Heart left ventricle (tissue), 16 donors: ENCODE measurements around the gene ZBTB47. TPM values are rescaled to one million over a fixed set of nuclear protein-coding genes. Genes with fewer than 3 reads are reported as not detected.

ENCODE experiments used
- ATAC-seq, 4 donors: fragments of 200-7000 bp; cut with Tn5 transposase; one replicate each; pipeline ENCODE4 v1.9.1; 2020 to 2022; ENCODE audit warnings: moderate library complexity in 4 of 4, mild to moderate bottlenecking in 3 of 4, moderate number of reproducible peaks in 1 of 4
- DNase-seq, 5 donors: peaks; one replicate each; pipeline ENCODE4 v3.0.0-alpha.2; 2020
- H3K27ac ChIP-seq, 12 donors: fragments of 200-600 bp; sonication (generic) in 4 of 12; one replicate each; pipeline versions ENCODE4 v1.5.0 to v1.8.0; 2016 to 2022; ENCODE audit warnings: mild to moderate bottlenecking in 2 of 12
- H3K27me3 ChIP-seq, 9 donors: fragments of 200-600 bp; sonication (generic) in 2 of 9; one replicate each; pipeline versions ENCODE4 v1.5.1 to v1.8.0; 2016 to 2022; ENCODE audit warnings: mild to moderate bottlenecking in 3 of 9
- H3K36me3 ChIP-seq, 9 donors: fragments of 200-600 bp; sonication (generic) in 2 of 9; one replicate each; pipeline versions ENCODE4 v1.5.0 to v1.8.0; 2018 to 2022; ENCODE audit warnings: mild to moderate bottlenecking in 2 of 9
- H3K4me1 ChIP-seq, 12 donors: fragments of 200-600 bp; sonication (generic) in 4 of 12; one replicate each; pipeline versions ENCODE4 v1.5.0 to v1.8.0; 2016 to 2022; ENCODE audit warnings: mild to moderate bottlenecking in 3 of 12
- H3K4me3 ChIP-seq, 12 donors: fragments of 200-600 bp; sonication (generic) in 4 of 12; one replicate each; pipeline versions ENCODE4 v1.5.0 to v1.8.0; 2017 to 2022; ENCODE audit warnings: mild to moderate bottlenecking in 9 of 12, moderate library complexity in 4 of 12
- H3K9me3 ChIP-seq, 12 donors: fragments of 200-600 bp; sonication (generic) in 4 of 12; one replicate each; pipeline versions ENCODE4 v1.5.0 to v1.8.0; 2016 to 2022; ENCODE audit warnings: mild to moderate bottlenecking in 1 of 12
- POLR2A ChIP-seq, 2 donors: fragments of 450-650 bp; IDR thresholded peaks; one replicate each; pipeline ENCODE4 v1.6.1; 2017; ENCODE audit warnings: antibody characterized with exemption in 2 of 2, mild to moderate bottlenecking in 2 of 2, moderate library complexity in 2 of 2
- WGBS, 4 donors: extraction: QIAGEN DNeasy Blood & Tissue Kit in 2 of 4; methylation state at CpG; one replicate each; pipeline versions ENCODE4 v1.1.5 to v1.1.7; 2013 to 2018; 5-methylcytosine and 5-hydroxymethylcytosine counted together
- intact Hi-C, 10 donors: fragments of 100-400 bp; cut with DNase I; formaldehyde crosslinking; loops; one replicate each; pipeline versions ENCODE4 v1.11.1 to v1.14.2; 2022
- polyA plus RNA-seq, 2 donors: library from polyadenylated mRNA; stranded (reverse); fragments of 200-250 nt; gene quantifications; one replicate each; pipeline ENCODE4 v1.2.3, GENCODE V29; 2013
- total RNA-seq, 9 donors: library from RNA; depleted of rRNA in 2 of 9; stranded (reverse); fragments of >200 nt in 2 of 9; fragmentation: NEBNext Ultra II Directional in 3 of 9; extraction: Animal tissue kit (Norgen Biotek cat#: 25700) in 3 of 9; gene quantifications; one replicate each; pipeline versions ENCODE4 v1.1.0 to v1.2.4, GENCODE V29; 2016 to 2023
- TF ChIP-seq, protein P1 (sequence below), 12 donors: fragments of 200-600 bp; sonication (generic) in 4 of 12; IDR thresholded peaks; one replicate each; pipeline versions ENCODE4 v1.5.0 to v1.8.0; 2018 to 2022; ENCODE audit warnings: antibody characterized with exemption in 12 of 12, mild to moderate bottlenecking in 5 of 12
- donor health status: ischemic (EF 13 %, LVEDD 7.1; RV severe dilation, severe dysfunction).
- donor health status: healthy with polysubstance abuse.
- donor health status: DM: no; HTN: yes; CAD: no.
- donor health status: DM: no; HTN: no; CAD: no.
- donor health status: ischemic (EF 25% LVEDD 6.9; RV normal size, moderate dysfunction).
- donor health status: ischemic (EF 25% LVEDD 5.7; RV mildly dilated, moderate dysfunction).
- donor health status: healthy.
- donor health status: DM: yes; HTN: yes; CAD: no.
- donor health status: ischemic (EF 35%, LVEDD 5.7; RV mildly dilated, moderate dysfunction).
- donor health status: nonischemic (EF 11% LVEDD 7.7; RV severe dilation, severe dysfunction).
- donor health status: DM: yes; HTN: yes; CAD: no.
- donor health status: PGD.
- donor health status: ischemic (EF 29% LVEDD 5.4; RV normal size, mild dysfunction).
- donor health status: nonischemic (EF 23%, LVEDD 6.1; RV moderate dilation, normal function).

Gene ZBTB47
- total and polyA plus RNA-seq, 11 donors: 76.6 to 184 (median 125) TPM

DNA sequence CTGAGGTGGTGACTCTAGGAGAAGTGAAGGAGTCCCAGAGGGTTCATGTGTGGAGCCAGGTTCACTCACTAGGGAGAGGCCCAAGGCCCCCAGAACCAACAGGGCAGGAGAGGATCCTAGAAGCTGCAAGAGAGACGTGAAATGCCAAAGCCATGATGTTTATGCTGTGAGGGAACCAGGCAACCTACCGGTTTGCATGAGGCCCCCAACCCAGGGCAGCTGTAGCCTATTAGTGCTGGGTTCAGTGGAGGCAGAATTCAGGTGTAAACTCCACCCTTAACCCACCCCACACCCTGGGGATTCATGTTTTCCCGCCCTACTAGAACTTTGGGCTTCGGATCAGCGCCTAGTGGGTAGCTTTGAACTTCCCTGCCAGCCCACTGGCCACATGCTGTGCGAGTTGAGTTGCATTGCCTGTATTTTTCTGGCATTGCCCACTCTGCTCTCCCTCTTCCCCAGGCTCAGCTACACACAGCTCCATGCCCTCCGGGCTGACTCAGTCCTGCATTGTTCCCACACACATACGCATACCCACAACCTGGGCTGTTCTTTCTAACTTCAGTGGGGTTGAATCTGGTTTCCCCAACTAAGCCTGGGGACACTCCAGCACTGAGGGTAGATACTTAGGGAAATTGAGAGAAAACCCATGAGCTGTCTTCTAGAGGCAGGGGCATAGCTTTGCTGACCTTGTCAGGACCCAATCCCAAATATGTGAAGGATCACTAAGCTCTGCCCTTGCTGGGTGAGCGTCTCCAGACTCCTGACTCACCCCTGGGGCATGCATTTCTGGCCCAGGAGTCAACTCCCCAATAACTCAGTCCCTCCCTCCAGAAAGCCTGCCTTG is 2.0 kb upstream of the ZBTB47 start:
- WGBS, 4 donors: 74 to 84% (median 83%) methylated on average over 9 of the region's 9 CpGs
- Histone ChIP-seq H3K27me3 (no peaks in the 10 kb centered on the region), H3K27ac (peak overlapping the region in 10 of 12 donors; percentile 30 to 99 (median 95)), H3K4me1 (peaks cover 11 to 80% (median 51%) of the 10 kb centered on the region in 12 donors), H3K4me3 (peak overlapping the region in 3 of 12 donors; percentile 82 to 99 (median 89)), H3K9me3 (no peaks in the 10 kb centered on the region), H3K36me3 (peaks cover 0 to 40% (median 34%) of the 10 kb centered on the region in 9 donors)
- no peak for DNase-seq
- ATAC-seq: no peak
- intact Hi-C loops: loop anchor here (2.0 to 10.0 kb wide), 6 partner anchors 49 to 91 kb away; partner anchors contain the start of genes NKTR (in 7 of the 10) and SEC22C (in 2 of the 10)
- no peak for TF ChIP-seq POLR2A (IDR thresholded peaks at IDR 0.05)
- TF ChIP-seq, protein P1, sequence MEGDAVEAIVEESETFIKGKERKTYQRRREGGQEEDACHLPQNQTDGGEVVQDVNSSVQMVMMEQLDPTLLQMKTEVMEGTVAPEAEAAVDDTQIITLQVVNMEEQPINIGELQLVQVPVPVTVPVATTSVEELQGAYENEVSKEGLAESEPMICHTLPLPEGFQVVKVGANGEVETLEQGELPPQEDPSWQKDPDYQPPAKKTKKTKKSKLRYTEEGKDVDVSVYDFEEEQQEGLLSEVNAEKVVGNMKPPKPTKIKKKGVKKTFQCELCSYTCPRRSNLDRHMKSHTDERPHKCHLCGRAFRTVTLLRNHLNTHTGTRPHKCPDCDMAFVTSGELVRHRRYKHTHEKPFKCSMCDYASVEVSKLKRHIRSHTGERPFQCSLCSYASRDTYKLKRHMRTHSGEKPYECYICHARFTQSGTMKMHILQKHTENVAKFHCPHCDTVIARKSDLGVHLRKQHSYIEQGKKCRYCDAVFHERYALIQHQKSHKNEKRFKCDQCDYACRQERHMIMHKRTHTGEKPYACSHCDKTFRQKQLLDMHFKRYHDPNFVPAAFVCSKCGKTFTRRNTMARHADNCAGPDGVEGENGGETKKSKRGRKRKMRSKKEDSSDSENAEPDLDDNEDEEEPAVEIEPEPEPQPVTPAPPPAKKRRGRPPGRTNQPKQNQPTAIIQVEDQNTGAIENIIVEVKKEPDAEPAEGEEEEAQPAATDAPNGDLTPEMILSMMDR (IDR thresholded peaks at IDR 0.05): no peak

DNA sequence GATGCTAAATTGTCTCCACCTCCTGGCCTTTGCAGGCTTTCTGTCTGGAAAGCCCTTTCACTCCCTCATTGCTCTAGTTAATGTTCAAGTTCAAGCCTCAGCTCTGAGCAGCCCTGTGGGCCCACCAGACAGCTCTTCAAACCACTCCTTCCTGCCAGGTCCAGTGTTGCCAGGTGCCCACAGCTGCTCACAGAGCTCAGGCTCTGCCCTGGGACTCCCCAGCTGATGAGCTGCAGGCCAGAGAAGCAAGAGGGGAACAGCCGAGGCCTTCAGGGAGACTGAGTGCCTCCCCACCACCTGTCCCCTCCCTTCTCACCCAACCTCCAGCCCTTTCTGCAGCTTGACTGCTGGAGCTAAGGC is 1.3 kb upstream of the ZBTB47 start:
- intact Hi-C loops: loop anchor here (2.0 to 10.0 kb wide), 6 partner anchors 50 to 90 kb away; partner anchors contain the start of genes NKTR (in 7 of the 10) and SEC22C (in 2 of the 10)
- no peak for TF ChIP-seq POLR2A (IDR thresholded peaks at IDR 0.05)
- TF ChIP-seq, protein P1 (IDR thresholded peaks at IDR 0.05): no peak
- H3K4me1 ChIP-seq: peaks cover 11 to 85% (median 51%) of the 10 kb centered on the region in 12 donors
- DNase-seq (no peak), ATAC-seq (no peak)
- peak overlapping the region in 11 of 12 donors; percentile 84 to 99 (median 96) for H3K27ac ChIP-seq
- H3K4me3 ChIP-seq: peak overlapping the region in 9 of 12 donors; percentile 68 to 99 (median 89)
- H3K36me3 ChIP-seq: peaks cover 0 to 34% (median 27%) of the 10 kb centered on the region in 9 donors
- 25 to 50% (median 38%) methylated on average over 1 of the region's 1 CpG for WGBS, 4 donors
- H3K9me3 ChIP-seq: no peaks in the 10 kb centered on the region
- H3K27me3 ChIP-seq: no peaks in the 10 kb centered on the region

DNA sequence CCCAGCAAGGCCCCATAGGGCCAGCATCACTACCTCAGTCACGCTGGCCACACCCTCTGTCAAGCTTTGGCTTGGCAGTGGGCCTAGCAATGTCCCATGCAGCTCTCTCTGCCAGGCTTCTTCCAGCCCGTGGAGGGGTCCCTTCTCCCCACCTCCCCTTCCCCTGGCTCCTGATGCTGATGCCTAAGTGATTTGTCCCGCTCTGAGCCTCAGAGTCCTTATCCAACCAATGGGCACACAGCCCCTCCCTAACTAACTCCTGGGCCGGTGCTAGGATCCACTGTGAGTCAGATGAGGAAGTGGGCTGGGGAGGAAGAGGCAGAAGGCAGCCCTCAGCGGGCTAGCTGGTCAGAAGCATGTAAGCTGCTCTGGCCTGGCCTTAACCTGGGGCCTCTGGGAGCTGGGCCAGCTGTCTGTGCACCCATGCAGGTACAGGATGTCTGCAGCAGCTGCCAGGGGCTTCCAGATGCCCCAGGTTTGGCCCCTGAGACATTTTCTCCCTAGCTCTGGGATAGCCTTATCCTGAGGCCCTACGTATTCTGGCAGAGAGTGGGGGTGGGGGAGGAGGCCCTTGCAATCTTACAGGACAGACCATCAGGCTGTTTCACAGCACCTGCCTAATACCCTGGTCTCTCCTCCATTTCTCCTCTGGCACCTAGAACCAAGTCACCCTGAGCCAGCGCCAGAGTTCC is 740 bp upstream of the ZBTB47 start:
- H3K4me1 ChIP-seq: peaks cover 11 to 88% (median 51%) of the 10 kb centered on the region in 12 donors
- peak; percentile 60 to 77 (median 75) for DNase-seq

More for the DNA sequence above, 740 bp upstream of the ZBTB47 start:
- intact Hi-C loops: loop anchor here (1.0 to 10.0 kb wide), 7 partner anchors 50 to 92 kb away; partner anchors contain the start of genes NKTR (in 7 of the 10) and SEC22C (in 2 of the 10)
- peak overlapping the region in 11 of 12 donors; percentile 68 to 99 (median 89) for H3K4me3 ChIP-seq
- peaks cover 0 to 29% (median 21%) of the 10 kb centered on the region in 9 donors for H3K36me3 ChIP-seq
- peak; percentile 16 to 58 (median 50) for ATAC-seq
- H3K9me3 ChIP-seq: no peaks in the 10 kb centered on the region
- H3K27ac ChIP-seq: peak overlapping the region; percentile 84 to 99 (median 94)
- TF ChIP-seq, protein P1 (IDR thresholded peaks at IDR 0.05): no peak
- TF ChIP-seq POLR2A (IDR thresholded peaks at IDR 0.05): peak in 1 of 2 donors; percentile 84
- 8 to 22% (median 18%) methylated on average over 7 of the region's 7 CpGs for WGBS, 4 donors
- no peaks in the 10 kb centered on the region for H3K27me3 ChIP-seq
